ENCODE data around the gene RTN4R.

RTN4R gene

DNA sequence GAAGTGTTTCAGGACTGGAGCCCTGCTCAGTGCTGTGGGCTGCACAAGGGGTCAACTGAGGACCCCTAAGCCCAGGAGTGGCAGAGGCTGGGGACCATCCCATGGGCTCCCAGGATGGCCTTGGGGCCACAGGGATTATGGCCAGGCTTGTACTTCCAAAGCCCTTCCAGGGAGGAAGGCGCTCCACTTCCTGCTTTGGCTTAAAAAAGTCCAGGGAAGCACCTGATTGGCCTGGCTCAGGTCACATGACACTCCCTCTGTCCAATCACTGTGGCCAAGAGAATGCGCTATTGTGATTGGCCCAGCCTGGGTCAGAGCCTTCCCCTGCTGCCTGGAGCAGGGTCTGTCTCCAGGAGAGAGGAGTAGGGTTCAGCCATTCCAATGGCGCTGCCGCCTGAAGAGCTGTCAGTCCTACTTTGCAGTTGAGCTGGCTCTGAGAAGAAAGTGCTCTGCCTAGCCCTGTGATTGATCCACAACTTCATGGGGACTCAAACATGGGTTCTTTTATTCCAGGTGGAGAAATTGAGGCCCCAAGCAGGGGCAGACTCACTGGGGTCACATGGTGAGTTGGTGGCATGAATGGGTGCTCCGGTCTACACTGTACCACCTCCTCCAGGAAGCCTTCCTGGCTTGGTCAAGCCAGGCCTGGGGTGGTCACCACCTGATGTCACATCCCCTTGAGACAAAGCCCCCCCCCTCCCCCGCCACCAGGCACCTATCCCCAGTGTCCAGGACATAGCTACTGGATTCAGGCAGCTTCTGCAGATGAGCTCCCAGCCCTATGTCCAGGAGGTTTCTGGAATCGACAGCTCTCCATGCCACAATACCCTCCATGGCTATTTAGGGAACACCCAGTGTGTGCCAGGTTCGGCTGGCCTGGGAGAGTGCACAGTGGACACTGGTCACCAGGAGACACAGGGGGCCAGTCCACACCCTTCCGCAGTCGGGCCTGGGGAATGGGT is 48.2 kb downstream of the RTN4R start:
- Histone ChIP-seq H3K4me3 (ENCODE audit: low read depth, low read length) (no peak overlapping the region), H3K9ac (ENCODE audit: low read depth, low read length) (no peak overlapping the region), H3K27ac (ENCODE audit: low read depth, low read length) (no peak overlapping the region), H3K9me3 (ENCODE audit: control insufficient read depth, insufficient read depth, low read length) (peaks cover 3% of the 10 kb centered on the region; the same call in 1 of the 2 replicates), H3K27me3 (ENCODE audit: control insufficient read depth, insufficient read depth, low read length) (no peaks in the 10 kb centered on the region), H3K4me1 (ENCODE audit: control insufficient read depth, insufficient read depth, low read length) (peaks cover 5% of the 10 kb centered on the region; the same call in 1 of the 2 replicates), H3K36me3 (ENCODE audit: control insufficient read depth, insufficient read depth, low read length) (no peaks in the 10 kb centered on the region)

DNA sequence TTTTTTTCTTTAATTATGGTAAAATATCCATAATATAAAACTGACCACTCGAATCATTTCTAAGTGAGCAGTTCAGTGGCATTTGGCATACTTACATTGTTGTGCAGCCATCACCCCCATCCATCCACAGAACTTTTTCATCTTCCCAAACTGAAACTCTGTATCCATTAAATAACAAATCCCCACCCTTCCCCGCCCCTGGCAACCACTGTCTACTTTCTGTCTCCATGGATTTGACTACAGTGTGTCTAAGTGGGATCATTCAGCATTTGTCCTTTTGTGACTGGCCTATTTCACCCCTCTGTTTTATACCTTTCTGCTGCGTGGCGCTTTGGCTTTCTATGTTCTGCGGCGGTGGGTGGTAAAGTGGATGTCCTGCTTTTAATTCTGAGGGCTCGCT is 49.1 kb downstream of the RTN4R start:
- H3K36me3 ChIP-seq (ENCODE audit: control insufficient read depth, insufficient read depth, low read length): no peaks in the 10 kb centered on the region

DNA sequence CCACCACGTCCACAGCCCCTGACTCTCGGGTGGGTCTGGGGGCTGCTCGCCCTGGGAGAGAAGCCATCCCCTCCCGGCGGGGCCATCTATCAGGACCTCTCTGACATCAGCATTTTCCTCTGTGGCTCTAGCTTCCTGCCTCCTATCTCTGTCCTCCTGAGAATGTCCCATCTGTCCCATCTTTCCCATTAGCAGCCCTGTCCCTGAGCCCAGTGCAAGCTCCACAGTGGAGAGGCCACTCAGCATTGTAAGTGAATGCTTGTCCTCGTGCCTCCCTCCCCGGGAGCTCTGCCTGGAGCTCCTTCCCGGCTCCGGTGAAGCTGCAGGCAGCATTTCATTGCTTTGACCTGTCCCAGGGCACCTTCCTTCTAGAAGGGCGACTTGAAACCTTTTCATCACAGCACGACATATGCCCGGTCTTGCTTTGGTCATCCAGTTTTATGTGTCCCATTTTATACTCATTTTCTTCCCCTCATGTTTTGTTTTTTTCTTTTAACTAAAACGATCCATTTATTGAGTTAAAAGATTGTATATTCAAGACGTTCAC is 49.7 kb downstream of the RTN4R start:
- Histone ChIP-seq H3K4me1 (ENCODE audit: control insufficient read depth, insufficient read depth, low read length) (peaks cover 4% of the 10 kb centered on the region; the same call in 1 of the 2 replicates), H3K9ac (ENCODE audit: low read depth, low read length) (no peak overlapping the region), H3K9me3 (ENCODE audit: control insufficient read depth, insufficient read depth, low read length) (peaks cover 3% of the 10 kb centered on the region; the same call in 1 of the 2 replicates), H3K36me3 (ENCODE audit: control insufficient read depth, insufficient read depth, low read length) (no peaks in the 10 kb centered on the region), H3K27ac (ENCODE audit: low read depth, low read length) (no peak overlapping the region), H3K4me3 (ENCODE audit: low read depth, low read length) (no peak overlapping the region), H3K27me3 (ENCODE audit: control insufficient read depth, insufficient read depth, low read length) (no peaks in the 10 kb centered on the region)

More for the DNA sequence above, 49.1 kb downstream of the RTN4R start:
- Histone ChIP-seq H3K9me3 (ENCODE audit: control insufficient read depth, insufficient read depth, low read length) (peaks cover 3% of the 10 kb centered on the region; the same call in 1 of the 2 replicates), H3K4me3 (ENCODE audit: low read depth, low read length) (no peak overlapping the region), H3K4me1 (ENCODE audit: control insufficient read depth, insufficient read depth, low read length) (peaks cover 5% of the 10 kb centered on the region; the same call in 1 of the 2 replicates), H3K27ac (ENCODE audit: low read depth, low read length) (no peak overlapping the region), H3K9ac (ENCODE audit: low read depth, low read length) (no peak overlapping the region), H3K27me3 (ENCODE audit: control insufficient read depth, insufficient read depth, low read length) (no peaks in the 10 kb centered on the region)

DNA sequence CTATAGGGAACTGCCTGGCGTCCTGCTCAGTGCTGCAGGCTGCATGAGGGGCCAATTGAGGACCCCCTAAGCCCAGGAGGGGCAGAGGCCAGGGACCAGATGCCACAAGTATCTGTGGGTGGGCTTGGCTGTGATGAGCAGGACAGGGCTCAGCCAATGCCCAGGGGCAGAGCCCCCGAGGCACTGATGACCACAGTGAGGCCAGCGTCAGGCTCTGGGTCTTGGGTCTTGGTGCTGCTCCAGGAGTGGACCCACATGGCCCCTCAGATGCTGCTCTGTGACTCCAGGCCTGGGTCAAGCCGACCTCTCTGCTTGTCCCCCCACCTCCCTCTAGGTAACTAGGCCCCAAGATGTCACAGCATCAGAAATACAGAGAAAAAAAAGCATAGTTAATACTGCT is 50.6 kb downstream of the RTN4R start:
- Histone ChIP-seq H3K36me3 (ENCODE audit: control insufficient read depth, insufficient read depth, low read length) (no peaks in the 10 kb centered on the region), H3K27me3 (ENCODE audit: control insufficient read depth, insufficient read depth, low read length) (no peaks in the 10 kb centered on the region), H3K4me1 (ENCODE audit: control insufficient read depth, insufficient read depth, low read length) (no peaks in the 10 kb centered on the region), H3K9ac (ENCODE audit: low read depth, low read length) (no peak overlapping the region), H3K9me3 (ENCODE audit: control insufficient read depth, insufficient read depth, low read length) (peaks cover 3% of the 10 kb centered on the region; the same call in 1 of the 2 replicates), H3K27ac (ENCODE audit: low read depth, low read length) (no peak overlapping the region), H3K4me3 (ENCODE audit: low read depth, low read length) (no peak overlapping the region)

DNA sequence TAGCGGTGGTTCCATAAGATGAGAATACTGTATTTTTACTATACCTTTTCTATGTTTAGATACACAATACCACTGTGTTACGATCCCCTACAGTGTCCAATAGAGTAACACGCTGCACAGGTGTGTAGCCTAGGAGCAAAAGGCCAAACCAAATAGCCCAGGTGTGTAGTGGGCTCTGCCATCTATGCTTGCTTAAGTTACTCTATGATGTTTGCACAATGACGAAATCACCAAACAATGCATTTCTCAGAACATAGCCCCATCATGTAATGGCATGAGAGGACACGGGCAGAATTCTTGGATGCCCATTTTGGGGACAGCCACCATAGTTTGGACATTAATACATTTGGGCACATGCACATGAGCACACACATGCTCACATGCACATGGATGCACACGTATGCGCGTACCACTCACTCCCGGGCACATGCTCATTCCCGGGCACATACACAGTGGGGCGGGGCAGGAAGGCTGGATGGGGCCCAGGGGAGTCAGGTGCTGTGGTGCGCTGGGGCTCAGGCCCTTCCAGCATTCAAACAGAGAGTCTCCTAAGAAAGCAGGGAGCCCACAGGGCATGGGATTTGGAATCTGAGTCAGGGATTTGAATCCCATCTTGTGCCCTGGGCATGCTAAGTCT is 51.1 kb downstream of the RTN4R start:
- Histone ChIP-seq H3K27ac (ENCODE audit: low read depth, low read length) (no peak overlapping the region), H3K9ac (ENCODE audit: low read depth, low read length) (no peak overlapping the region), H3K36me3 (ENCODE audit: control insufficient read depth, insufficient read depth, low read length) (no peaks in the 10 kb centered on the region), H3K9me3 (ENCODE audit: control insufficient read depth, insufficient read depth, low read length) (peaks cover 3% of the 10 kb centered on the region; the same call in 1 of the 2 replicates), H3K4me3 (ENCODE audit: low read depth, low read length) (no peak overlapping the region), H3K4me1 (ENCODE audit: control insufficient read depth, insufficient read depth, low read length) (no peaks in the 10 kb centered on the region), H3K27me3 (ENCODE audit: control insufficient read depth, insufficient read depth, low read length) (no peaks in the 10 kb centered on the region)

DNA sequence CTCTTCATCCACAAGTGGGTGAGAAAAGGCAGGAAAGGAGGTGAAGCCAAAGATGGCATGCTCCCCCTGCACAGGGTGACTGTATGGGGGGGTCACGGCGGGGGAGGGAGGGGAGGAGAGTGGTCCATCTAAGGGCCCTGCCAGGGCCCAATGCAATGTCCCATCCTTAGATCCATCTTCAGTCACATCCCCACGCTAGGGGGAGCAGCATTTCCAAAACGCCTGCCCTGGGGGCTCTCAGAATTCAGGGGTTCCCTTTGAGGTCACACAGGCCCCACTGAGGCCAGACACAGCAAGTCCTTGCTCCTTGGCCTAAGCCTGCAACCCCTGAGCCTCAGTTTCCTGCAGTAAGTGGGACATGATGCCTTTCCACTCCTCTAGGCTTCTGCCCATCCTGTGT is 52.4 kb downstream of the RTN4R start:
- Histone ChIP-seq H3K4me1 (ENCODE audit: control insufficient read depth, insufficient read depth, low read length) (no peaks in the 10 kb centered on the region), H3K27me3 (ENCODE audit: control insufficient read depth, insufficient read depth, low read length) (no peaks in the 10 kb centered on the region), H3K9ac (ENCODE audit: low read depth, low read length) (no peak overlapping the region), H3K4me3 (ENCODE audit: low read depth, low read length) (no peak overlapping the region), H3K9me3 (ENCODE audit: control insufficient read depth, insufficient read depth, low read length) (peaks cover 3% of the 10 kb centered on the region; the same call in 1 of the 2 replicates), H3K27ac (ENCODE audit: low read depth, low read length) (no peak overlapping the region), H3K36me3 (ENCODE audit: control insufficient read depth, insufficient read depth, low read length) (no peaks in the 10 kb centered on the region)

DNA sequence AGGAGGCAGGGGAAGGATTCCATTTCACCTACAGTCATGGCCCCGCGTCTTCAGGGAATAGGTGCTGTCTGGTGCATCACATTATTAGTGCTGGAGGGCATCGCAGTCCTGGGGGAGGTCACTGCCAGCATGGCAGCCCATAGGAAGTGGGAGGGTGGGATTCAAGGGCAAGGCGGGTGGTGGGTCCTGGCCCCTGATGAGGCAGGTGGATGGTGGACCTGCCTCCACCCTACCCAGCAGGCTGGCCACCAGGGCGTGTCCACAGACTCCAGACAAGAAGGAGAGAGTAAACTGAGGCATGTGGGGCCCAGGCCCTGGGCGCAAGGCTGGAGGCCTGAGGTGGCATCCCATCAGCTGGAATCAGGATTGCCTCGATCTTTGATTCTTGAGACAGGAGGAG is 53.3 kb downstream of the RTN4R start:
- Histone ChIP-seq H3K9ac (ENCODE audit: low read depth, low read length) (no peak overlapping the region), H3K27ac (ENCODE audit: low read depth, low read length) (no peak overlapping the region), H3K4me3 (ENCODE audit: low read depth, low read length) (no peak overlapping the region), H3K36me3 (ENCODE audit: control insufficient read depth, insufficient read depth, low read length) (no peaks in the 10 kb centered on the region), H3K4me1 (ENCODE audit: control insufficient read depth, insufficient read depth, low read length) (no peaks in the 10 kb centered on the region), H3K27me3 (ENCODE audit: control insufficient read depth, insufficient read depth, low read length) (no peaks in the 10 kb centered on the region), H3K9me3 (ENCODE audit: control insufficient read depth, insufficient read depth, low read length) (peaks cover 3% of the 10 kb centered on the region; the same call in 1 of the 2 replicates)

DNA sequence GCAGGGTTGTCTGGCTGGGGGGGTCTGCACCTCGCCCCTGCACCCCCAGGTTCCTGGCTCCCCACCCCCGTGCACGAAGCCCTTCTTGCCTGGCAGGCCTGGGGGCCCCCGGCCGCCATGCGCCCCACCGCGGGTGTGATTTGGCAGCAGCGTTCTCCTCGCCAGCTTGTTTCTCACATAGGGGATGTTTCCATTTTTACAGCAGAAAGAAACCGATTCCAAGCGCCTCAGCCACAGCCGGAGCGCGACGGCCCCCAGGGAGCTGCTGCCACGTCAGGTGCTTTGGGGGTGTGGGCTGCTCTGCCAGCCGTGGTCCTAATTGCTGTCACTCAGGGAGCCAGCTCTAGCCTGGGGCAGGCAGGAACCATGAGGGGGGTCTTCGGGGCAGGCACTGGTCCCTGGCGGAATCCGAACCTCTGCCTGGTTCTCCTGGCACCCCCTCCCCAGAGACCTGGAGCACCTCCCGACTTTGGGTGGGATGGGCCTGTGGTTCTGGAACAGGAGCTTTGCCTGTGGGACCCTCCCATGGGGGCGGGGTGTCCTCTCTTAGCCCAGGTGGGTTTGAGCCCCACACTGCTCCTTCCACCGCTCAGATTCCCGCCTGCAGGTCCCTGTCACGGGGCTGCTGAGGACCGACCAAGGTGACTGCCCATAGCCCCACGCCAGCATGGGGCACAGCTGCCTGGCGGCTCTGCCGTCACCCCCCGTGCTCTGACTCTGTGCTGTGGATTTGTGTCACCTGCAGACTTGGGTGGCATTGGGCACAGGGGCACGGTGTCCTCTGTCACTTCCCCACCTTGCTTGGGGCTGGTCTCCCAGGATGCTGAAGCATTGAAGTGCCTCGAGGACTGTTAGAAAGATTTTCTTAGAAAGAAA is 54.0 kb downstream of the RTN4R start:
- Histone ChIP-seq H3K27me3 (ENCODE audit: control insufficient read depth, insufficient read depth, low read length) (no peaks in the 10 kb centered on the region), H3K36me3 (ENCODE audit: control insufficient read depth, insufficient read depth, low read length) (no peaks in the 10 kb centered on the region), H3K4me3 (ENCODE audit: low read depth, low read length) (no peak overlapping the region), H3K9ac (ENCODE audit: low read depth, low read length) (no peak overlapping the region), H3K9me3 (ENCODE audit: control insufficient read depth, insufficient read depth, low read length) (no peaks in the 10 kb centered on the region), H3K4me1 (ENCODE audit: control insufficient read depth, insufficient read depth, low read length) (no peaks in the 10 kb centered on the region), H3K27ac (ENCODE audit: low read depth, low read length) (no peak overlapping the region)

DNA sequence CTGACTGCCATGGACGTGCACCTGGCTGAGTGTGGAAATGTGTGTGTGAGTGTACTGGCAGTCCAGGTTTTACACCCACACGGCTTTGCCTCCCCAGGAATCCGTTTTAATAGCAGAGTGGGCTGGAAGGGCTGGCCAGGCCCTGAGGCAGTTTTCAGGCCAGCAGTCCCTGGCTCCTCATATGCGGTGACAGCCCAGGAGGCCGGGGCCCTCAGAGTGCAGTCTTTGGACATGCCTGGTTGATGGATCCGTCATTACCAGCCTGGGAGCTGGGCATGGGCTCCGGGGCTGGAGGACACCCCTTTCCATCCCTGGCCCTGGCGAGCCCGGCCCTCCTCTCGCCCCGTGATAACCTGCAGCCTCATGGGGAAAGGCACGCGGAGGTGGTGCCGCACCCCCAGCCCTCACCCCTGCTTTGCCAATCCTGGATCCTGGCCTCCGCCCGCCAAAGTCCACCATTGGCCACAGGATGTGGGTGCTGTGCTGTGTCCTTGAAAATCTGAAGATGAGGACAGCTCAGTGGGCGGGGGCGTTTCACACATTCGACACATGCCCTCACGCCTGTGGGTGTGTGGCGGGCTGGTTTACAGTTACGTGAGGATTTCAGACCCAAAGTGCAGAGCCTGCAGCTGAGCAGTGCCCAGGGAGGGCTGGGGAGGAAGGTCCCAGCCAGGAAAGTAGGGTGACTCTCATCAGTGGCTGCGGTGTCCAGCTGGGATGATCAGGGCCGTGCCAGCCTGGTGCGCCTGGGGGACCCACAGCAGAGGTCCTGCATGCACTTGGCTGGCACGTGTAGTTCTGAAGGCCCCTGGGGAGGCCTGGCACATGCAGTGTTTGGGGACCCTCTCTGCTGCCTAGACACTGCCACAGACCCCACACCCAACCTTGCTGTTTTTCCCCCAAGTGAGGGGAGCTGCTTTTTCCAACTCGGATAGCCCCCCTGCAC is 55.1 kb downstream of the RTN4R start:
- no peak overlapping the region for H3K27ac ChIP-seq (ENCODE audit: low read depth, low read length)
- no peak overlapping the region for H3K4me3 ChIP-seq (ENCODE audit: low read depth, low read length)
- no peak overlapping the region for H3K9ac ChIP-seq (ENCODE audit: low read depth, low read length)
- H3K9me3 ChIP-seq (ENCODE audit: control insufficient read depth, insufficient read depth, low read length): no peaks in the 10 kb centered on the region
- no peaks in the 10 kb centered on the region for H3K36me3 ChIP-seq (ENCODE audit: control insufficient read depth, insufficient read depth, low read length)
- no peaks in the 10 kb centered on the region for H3K27me3 ChIP-seq (ENCODE audit: control insufficient read depth, insufficient read depth, low read length)
- H3K4me1 ChIP-seq (ENCODE audit: control insufficient read depth, insufficient read depth, low read length): no peaks in the 10 kb centered on the region
